ENCODE results near the gene SAMD11.
"Not testable (repeated sequence)": the region's sequence is repeated elsewhere in the genome, so short reads cannot be mapped to it uniquely, and the experiment has no call there.

The SAMD11 gene

DNA sequence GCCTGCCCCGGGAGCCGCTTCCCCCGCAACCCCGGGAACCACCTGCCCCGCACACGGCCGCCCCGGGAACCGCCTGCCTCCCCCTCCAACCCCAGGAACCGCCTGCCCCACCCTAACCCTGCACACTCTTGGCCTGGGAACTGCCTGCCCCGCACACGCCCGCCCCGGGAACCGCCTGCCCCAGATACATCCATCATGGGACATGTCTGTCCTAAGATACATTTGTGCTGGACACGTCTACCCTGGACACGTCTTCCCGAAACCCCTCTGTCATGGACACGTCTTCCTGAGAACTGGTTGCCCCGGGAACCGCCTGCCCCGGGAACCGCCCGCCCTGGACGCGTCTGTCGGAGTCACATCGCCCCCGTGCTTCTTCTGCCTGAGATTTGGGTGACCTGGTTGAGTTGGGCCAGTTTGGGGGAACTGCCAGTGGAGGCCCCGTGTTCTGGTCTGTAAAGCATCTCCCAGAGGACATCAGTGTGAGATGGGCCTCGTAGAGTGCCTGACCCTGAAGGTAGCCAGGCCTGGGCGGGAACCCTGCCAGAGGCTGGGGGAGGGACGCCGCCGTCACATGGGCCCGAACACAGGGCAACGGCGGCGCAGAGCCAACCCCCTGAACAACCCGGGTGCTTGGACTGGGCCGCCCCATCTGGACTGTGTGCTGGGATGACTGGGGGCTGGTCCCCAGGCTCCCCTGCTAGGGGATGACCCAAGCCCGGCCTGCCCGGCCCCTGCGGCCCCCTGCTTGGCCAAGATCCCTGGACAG, 54.5 kb downstream of the SAMD11 start:
- no peak for DNase-seq

- DNase-seq, result no peak
Observed at GRCh38 chr1:978835-979743, 55.4 kb downstream of the SAMD11 start.

- DNase-seq, result no peak
Observed at GRCh38 chr1:979744-980072, 56.0 kb downstream of the SAMD11 start.

DNA sequence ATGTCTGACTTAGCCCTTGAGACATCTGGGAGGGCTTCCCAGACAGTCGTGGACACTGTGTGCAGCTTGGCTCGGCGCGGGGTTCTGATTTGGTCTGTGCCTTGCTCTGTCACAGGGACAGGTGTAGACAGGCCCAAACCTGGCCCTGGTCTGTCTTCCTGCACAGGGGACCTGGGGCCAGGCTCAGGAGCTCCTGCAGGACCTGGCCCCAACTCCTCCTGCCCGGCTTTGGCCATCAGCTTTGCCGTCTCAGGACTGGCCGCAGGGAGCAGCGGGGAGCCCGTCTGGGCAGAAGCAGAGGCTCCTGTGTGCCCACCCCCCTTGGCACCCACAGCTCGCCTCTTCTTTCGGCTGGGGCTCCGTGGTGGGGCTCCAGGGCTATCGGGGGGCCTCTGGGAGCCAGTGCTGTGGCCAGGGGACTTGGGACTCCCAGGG, 56.4 kb downstream of the SAMD11 start:
- no peak for DNase-seq

DNA sequence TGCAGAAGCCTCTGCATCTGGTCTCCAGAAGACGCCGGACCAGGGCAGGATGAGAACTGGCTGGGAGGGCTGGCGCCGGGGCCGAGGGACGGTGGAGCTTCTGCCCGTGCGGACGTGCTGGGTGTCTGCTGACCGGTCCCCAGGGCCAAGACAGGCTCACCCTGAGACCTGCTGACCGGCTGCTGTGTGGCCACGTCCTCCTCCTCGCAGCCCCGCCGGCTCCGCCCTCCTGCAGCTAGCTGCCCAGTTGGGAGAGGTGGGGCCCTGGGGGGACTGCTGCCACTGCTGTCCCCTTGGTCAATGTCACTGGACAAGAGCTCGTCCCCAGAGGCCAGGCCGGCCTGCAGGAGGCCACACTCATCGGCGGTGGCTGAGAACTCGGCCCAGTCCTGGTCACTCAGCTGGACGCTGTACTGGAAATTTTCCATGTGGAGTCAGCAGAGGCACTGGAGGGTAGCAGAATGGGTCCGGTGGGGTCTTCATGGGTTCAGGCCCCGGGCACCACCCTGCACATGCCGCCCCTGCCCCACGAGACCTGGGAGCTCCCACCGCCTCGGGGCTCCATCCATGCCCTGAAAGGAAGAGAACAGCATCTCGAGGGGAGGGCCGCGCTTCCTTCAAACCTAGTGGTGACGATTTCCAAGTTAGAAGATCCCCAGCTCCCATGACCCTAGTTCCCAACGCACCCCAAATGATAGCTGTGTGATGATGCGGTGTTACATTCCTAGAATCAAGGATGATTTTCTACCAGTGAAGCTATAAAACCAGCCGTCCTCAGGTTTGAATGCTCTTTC, 57.1 kb downstream of the SAMD11 start:
- no peak for DNase-seq

DNA sequence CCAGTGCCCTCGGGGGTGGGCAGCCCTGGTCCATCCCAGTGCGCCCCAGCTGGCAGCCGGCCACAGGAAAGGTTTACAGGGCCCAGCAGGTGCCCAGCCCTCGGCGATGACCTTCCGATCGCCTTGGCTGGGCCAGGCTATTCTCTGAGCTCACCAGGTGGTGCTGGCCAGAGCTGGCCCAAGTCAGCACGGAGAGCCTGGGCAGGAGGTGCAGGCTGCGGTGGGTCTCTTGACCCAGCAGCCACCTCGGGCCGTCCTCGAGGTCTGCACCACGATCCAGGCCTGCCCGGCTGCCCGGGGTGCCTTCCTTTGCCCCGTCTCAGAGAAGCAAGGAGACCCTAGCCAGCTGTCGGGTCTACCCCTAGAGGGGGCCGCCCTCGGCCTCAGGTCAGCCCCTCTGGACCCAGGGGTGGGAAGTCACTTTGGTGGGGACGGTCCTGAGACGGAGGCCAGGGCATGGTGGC, 57.8 kb downstream of the SAMD11 start:
- DNase-seq, result no peak

DNA sequence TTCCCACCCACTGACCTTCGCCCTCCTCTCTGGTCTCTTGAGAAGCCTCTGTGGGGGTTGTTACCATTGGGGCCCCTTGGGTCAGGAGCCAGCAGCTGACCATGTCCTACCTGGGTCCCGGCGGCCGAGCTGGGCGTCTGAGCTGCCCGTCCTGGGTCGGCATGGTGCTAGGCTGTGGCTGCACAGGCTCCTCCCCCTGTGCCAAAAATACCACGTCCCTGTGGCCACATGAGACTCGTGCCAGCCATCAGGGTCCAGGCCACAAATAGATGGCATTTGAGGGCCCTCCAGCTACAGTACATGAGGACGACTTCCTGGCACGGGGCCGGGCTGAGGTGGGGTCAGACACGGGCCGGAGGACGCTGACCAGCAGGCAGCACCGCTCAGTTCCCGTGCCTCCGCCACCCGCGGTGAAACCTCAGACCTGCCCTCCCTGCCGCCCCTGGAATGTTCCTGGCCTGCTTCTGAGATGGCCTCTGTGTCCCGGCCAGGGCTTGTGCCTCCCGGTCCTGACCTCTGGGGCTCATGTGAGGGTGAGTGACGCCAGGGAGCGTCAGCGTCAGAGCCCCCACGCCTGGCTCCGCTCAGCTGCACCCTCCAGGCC, 58.3 kb downstream of the SAMD11 start, which contains the start of gene PERM1:
PERM1 (minus strand) TSS at position 139 of the 604 bp plus-strand sequence. CDS start 1,064 bp downstream, outside the sequence.
- no peak for DNase-seq

DNA sequence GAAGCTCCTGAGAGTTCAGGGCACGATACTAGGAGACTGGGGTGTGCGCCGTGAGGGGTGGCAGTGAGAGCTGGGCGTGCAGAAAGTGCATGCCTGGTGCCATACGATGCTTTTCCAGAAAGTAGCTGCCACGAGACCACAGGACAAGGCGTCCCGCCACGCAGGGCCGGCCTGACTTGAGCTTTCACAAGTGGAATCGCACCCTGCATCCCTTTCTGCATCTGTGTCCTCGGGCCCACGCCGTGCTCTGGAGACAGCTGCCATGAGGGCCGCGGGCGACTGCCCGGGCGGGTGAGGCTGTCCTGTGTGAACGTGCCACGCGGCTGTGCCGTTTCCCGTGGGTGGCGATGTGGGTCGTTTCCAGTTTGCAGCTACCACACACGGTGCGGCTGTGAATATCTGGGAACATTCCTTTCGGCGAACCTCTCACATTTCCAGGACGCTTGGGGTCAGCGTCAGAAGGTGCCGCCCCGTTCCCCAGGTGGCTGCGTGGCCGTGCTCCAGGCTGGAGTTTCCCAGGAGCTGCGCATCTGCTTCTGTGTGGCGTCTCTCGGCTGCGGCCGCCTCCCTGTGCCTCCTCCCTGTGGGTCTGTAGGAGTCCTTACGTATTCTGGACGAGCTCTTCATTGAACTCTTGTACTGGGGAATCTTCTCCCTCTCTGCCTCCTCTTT, 59.2 kb downstream of the SAMD11 start:
- no peak for DNase-seq

DNA sequence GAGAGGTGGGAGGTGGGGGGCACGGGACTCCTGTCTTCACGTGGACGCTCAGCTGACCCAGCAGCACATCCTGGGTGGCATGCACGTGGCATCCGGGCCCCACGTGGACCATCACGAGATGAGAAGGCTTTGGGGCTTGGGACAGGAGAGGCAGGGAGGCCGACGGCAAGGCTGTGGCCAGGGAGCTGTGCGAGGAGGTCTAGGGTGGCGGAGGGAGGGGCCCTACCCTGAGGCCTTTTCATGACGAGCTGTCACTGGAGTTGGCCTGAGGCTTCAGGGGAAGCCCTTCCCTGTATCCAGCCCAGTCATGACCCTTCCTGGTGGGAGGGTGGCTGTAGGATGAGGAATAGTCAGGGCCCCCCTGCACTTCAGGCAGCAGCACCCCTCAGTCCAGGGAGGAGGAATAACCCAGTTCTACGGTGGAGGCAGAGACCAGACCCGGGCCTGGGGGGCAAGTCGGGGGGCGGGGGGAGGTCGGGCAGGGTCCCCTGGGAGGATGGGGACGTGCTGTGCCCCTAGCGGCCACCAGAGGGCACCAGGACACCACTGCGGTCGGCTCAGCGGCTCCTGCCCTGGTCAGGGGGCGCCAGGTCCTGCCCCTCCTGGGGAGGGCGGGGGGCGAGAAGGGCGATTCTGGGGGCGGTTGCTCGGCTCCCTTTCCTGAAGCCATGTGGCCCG, 60.2 kb downstream of the SAMD11 start:
- DNase-seq, result no peak

DNA sequence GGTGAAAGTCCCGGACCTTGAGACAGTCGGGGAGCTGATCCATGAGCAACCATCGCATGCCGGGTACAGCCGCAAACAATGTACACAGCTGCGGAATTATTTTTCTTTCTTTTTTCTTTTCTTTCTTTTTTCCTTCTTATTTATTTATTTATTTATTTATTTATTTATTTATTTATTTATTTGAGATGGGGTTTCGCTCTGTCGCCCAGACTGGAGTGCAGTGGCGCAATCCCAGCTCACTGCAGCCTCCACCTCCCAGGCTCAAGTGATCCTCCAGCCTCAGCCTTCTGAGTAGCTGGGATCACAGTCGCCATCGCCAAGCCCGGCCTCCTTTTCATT, 60.7 kb downstream of the SAMD11 start:
- DNase-seq, result no peak

DNA sequence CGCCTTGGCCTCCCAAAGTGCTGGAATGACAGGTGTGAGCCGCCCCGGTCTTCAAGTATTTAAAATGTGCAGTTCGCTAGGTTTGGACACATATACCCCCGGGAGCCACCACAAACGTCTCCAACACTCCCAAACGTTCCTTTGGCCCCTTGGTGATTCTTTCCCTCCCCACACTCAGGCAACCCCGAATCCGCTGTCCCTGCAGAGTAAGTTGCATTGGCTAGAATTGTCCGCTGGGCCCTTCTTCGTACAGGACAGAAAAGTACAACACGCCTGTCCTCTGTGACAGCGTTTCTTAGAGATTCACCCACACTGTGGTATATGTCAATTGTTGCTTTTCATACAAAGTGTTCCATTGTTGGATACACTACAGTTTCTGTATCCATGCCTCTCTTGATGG, 61.4 kb downstream of the SAMD11 start:
- no peak for DNase-seq

DNA sequence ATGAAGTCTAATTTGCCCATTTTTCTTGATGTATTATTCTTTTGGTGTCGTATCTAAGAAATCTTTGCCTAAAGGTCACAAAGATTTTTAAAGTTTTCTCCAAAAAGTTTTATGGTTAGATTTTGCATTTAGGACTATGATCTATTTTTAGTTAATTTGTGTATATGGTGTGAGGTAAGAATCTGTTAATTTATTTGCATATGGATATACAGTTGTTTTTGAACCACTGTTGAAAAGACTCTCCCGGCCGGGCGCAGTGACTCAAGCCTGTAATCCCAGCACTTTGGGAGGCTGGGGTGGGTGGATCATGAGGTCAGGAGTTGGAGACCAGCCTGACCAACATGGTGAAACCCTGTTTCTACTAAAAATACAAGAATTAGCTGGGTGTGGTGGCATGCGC, 64.3 kb downstream of the SAMD11 start:
- not testable (repeated sequence) for DNase-seq

DNA sequence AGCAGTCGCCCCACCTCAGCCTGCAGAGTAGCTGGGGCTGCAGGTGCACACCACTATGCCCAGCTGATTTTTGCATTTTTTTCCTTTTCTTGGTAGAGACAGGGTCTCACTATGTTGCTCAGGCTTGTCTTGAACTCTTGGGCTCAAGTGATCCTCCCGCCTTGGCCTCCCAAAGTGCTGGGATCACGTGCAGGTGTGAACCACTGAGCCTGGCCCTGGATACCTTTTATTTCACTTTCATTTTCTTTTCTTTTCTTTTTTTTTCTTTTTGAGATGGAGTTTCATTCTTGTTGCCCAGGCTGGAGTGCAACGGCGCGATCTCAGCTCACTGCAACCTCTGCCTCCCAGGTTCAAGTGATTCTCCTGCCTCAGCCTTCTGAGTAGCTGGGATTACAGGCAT, 67.6 kb downstream of the SAMD11 start:
- not testable (repeated sequence) for DNase-seq

DNA sequence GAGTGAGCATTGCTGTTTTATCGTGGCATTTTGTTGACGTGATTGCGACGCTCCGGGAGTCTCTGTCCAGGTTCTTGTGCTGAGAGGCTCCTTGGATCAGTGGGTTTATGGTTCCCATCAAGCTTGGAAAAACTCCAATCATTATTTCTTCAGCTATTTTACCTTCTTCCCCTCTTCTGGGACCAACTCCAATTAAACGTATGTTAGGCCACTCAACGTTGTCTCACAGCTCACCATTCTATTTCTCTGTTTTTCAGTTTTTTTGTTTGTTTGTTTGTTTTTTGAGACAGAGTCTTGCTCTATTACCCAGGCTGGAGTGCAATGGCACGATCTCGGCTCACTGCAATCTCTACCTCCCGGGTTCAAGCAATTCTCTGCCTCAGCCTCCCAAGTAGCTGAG, 68.2 kb downstream of the SAMD11 start:
- DNase-seq, result no peak

DNA sequence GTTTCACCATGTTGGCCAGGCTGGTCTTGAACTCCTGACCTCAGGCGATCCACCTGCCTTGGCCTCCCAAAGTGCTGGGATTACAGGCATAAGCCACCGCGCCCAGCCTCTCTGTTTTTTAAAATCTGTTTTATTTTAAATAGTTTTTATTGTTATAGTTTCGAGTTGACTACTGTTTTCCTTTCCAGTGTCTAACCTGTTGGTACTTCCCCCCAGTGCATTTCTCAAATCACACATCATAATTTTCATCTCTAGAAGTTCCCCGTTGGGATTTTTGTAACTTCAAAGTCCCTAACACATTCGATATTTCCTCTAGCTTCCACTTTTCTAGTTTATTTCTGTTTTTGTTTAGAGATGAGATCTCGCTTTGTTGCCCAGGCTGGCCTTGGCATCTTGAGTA, 68.6 kb downstream of the SAMD11 start:
- DNase-seq, result no peak

DNA sequence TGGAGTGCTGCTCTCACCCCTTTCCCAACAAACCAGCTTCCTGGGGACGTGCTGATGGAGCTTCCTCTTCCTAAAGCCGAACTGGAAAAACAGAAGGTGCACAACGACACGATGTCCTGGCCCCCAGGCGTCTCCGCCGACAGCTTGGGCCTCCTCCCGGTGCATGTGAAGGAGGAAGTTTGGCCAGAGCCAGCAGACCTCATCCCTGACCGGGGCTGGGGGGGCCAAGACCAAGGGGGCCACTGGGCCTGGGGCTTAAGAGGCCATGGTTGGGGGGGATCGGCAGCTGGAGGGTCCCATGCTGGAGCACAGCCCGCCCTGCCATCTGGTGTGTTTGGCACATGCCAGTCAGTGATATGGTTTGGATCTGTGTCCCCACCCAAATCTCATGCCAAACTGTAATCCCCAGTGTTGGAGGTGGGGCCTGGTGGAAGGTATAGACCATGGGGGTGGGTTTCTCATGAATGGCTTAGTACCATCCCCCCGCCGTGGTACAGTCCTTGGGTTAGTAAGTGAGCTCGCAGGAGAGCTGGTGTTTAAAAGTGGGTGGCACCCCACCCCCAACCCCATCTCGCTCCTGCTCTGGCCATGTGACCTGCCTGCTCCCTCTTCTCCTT, 69.8 kb downstream of the SAMD11 start:
- DNase-seq, result no peak
